ENCODE results near the gene LOXL1. TPM values are rescaled to one million over a fixed set of nuclear protein-coding genes. Genes with fewer than 3 reads are reported as not detected.

LOXL1 gene
- total and polyA plus RNA-seq, 2 of the 4 experiments (the other 2 are of a cell fraction): 148 to 332 TPM

DNA sequence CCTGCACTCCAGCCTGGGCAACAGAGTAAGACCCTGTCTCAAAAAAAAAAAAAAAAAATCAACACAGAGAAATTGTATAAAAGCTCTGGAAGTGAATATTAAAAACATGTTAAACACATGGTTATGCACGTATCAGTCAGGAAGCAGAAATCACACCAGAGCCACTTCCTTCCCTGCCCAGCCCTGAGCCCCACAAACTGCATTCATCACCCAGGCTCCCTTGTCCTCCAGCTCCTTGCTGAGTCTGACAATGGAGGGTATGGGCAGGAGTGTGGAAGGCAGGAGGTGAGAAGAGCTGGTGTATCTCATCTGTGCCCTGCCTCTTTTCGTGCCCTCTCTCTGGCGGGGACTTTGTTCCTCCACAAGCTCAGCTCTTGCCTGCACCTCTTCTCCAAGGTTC lies 12.1 kb upstream of the LOXL1 start:
- Histone ChIP-seq H3K14ac (replicated peaks; ENCODE audit: low read depth, low read length) (no peak overlapping the region), H2BK20ac (ENCODE audit: low read depth, low read length) (no peak overlapping the region), H3K79me1 (ENCODE audit: low read depth in 1 of 2, low read length in 2 of 2) (peaks cover 6 to 11% of the 10 kb centered on the region in 2 experiments; a peak in 1 of 4 replicates), H2AFZ (replicated peaks; ENCODE audit: low read length, poor library complexity) (no peak overlapping the region), H4K8ac (ENCODE audit: low read depth in 2 of 2, low read length in 2 of 2) (no peak overlapping the region), H3K4ac (ENCODE audit: low read depth, low read length) (no peak overlapping the region), H4K20me1 (ENCODE audit: insufficient read depth, low read length) (no peaks in the 10 kb centered on the region), H3K27ac (ENCODE audit: insufficient read depth, low read length) (no peak overlapping the region), H3K27me3 (ENCODE audit: control insufficient read depth, insufficient read depth, low read length) (no peaks in the 10 kb centered on the region), H3K9ac (ENCODE audit: low read depth, low read length) (no peak overlapping the region), H3K4me1 (ENCODE audit: control insufficient read depth, insufficient read depth, low read length) (peaks cover 3% of the 10 kb centered on the region; the same call in 1 of the 2 replicates), H3K18ac (ENCODE audit: low read depth, low read length) (peak overlapping the region; percentile 31; the same call in 1 of the 2 replicates), H2AK5ac (ENCODE audit: low read depth, low read length) (peak overlapping the region; percentile 35; the same call in 1 of the 2 replicates), H2AK9ac (replicated peaks; ENCODE audit: low read depth, low read length, poor library complexity) (no peak overlapping the region), H3K36me3 (ENCODE audit: control insufficient read depth, insufficient read depth, low read length) (peaks cover 4% of the 10 kb centered on the region), H3K9me3 (ENCODE audit: control insufficient read depth, insufficient read depth, low read length) (peaks cover 5% of the 10 kb centered on the region), H4K5ac (ENCODE audit: low read depth, low read length) (peak overlapping the region; percentile 35; the same call in 1 of the 2 replicates), H3K4me3 (ENCODE audit: insufficient read depth, low read depth, low read length) (no peak overlapping the region), H3K4me2 (ENCODE audit: low read depth, low read length) (no peak overlapping the region), H2BK5ac (ENCODE audit: low read depth, low read length, poor library complexity, severe bottlenecking) (no peak overlapping the region), H2BK120ac (ENCODE audit: low read depth, low read length) (peak overlapping the region; percentile 34; the same call in 1 of the 2 replicates), H4K91ac (ENCODE audit: insufficient read depth, low read depth, low read length) (no peak overlapping the region), H2BK15ac (ENCODE audit: low read depth, low read length) (no peak overlapping the region; the same call in 2 of the 3 replicates), H3K9me1 (ENCODE audit: insufficient read depth, low read length) (no peaks in the 10 kb centered on the region), H3K23ac (ENCODE audit: low read depth, low read length) (no peak overlapping the region), H3K56ac (ENCODE audit: extremely low read depth, insufficient read depth, low read length) (no peak overlapping the region)
- POLR2A ChIA-PET (ENCODE audit: unreplicated experiment): no interaction called here
- ATAC-seq (ENCODE audit: low read depth) (no peak), DNase-seq (no peak)
- intact Hi-C loops (cut with micrococcal nuclease): no loop called here
- no TSS peak for BruUV-seq (replicated peaks)
- dilution Hi-C loops (cut with HindIII; ENCODE audit: low sequenced_read_pairs, unreplicated experiment): no loop called here
- CTCF ChIA-PET: interaction anchor here (1.3 kb wide), 1 partner anchor 40 kb away, joined by 4 read pairs; no protein-coding TSS in a partner anchor
- TF ChIP-seq, protein P1, sequence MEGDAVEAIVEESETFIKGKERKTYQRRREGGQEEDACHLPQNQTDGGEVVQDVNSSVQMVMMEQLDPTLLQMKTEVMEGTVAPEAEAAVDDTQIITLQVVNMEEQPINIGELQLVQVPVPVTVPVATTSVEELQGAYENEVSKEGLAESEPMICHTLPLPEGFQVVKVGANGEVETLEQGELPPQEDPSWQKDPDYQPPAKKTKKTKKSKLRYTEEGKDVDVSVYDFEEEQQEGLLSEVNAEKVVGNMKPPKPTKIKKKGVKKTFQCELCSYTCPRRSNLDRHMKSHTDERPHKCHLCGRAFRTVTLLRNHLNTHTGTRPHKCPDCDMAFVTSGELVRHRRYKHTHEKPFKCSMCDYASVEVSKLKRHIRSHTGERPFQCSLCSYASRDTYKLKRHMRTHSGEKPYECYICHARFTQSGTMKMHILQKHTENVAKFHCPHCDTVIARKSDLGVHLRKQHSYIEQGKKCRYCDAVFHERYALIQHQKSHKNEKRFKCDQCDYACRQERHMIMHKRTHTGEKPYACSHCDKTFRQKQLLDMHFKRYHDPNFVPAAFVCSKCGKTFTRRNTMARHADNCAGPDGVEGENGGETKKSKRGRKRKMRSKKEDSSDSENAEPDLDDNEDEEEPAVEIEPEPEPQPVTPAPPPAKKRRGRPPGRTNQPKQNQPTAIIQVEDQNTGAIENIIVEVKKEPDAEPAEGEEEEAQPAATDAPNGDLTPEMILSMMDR (conservative IDR thresholded peaks at IDR 0.05; ENCODE audit: low read depth, low read length): no peak
- TF ChIP-seq CHD1 (IDR thresholded peaks at IDR 0.05; ENCODE audit: low read depth, low read length): no peak
- no peak for TF ChIP-seq BHLHE40 (IDR thresholded peaks at IDR 0.05; ENCODE audit: low read depth, low read length)
- TF ChIP-seq NFE2L2 (IDR thresholded peaks at IDR 0.05; ENCODE audit: low read depth, low read length): no peak
- no peak for TF ChIP-seq RFX5 (IDR thresholded peaks at IDR 0.05; ENCODE audit: low read depth, low read length)
- TF ChIP-seq USF2 (IDR thresholded peaks at IDR 0.05; ENCODE audit: low read depth, low read length): no peak
- TF ChIP-seq MXI1 (IDR thresholded peaks at IDR 0.05; ENCODE audit: borderline replicate concordance, low read depth, low read length): no peak
- no peak for TF ChIP-seq POLR2A (IDR thresholded peaks at IDR 0.05; ENCODE audit: low read depth, low read length)
- no peak for TF ChIP-seq SMC3 (IDR thresholded peaks at IDR 0.05; ENCODE audit: low read depth, low read length)
- TF ChIP-seq, protein P2, sequence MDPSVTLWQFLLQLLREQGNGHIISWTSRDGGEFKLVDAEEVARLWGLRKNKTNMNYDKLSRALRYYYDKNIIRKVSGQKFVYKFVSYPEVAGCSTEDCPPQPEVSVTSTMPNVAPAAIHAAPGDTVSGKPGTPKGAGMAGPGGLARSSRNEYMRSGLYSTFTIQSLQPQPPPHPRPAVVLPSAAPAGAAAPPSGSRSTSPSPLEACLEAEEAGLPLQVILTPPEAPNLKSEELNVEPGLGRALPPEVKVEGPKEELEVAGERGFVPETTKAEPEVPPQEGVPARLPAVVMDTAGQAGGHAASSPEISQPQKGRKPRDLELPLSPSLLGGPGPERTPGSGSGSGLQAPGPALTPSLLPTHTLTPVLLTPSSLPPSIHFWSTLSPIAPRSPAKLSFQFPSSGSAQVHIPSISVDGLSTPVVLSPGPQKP (IDR thresholded peaks at IDR 0.05; ENCODE audit: borderline replicate concordance, low read depth, low read length): no peak
- no peak for TF ChIP-seq RAD21 (IDR thresholded peaks at IDR 0.05; ENCODE audit: low read length)
- no peak for TF ChIP-seq CEBPB (IDR thresholded peaks at IDR 0.05; ENCODE audit: low read depth, low read length)
- TF ChIP-seq RCOR1 (IDR thresholded peaks at IDR 0.05; ENCODE audit: insufficient replicate concordance, low read length): no peak
- no peak for TF ChIP-seq MAZ (IDR thresholded peaks at IDR 0.05; ENCODE audit: borderline replicate concordance, low read depth, low read length)
- in situ Hi-C loops (cut with MboI; ENCODE audit: low sequenced_read_pairs): no loop called here
- WGBS, 2 experiments (ENCODE audit: extremely low coverage in 2 of 2, insufficient read length in 1 of 2): 100% methylated on average over 1 of the region's 3 CpGs; no CpG with 5 or more reads in 1 of the 2 experiments
